Stimulated activated CD8-positive, alpha-beta memory T cell treated with anti-CD3 and anti-CD28 coated beads, Interleukin-4, amount 100 ng/mL, for 48 hours (primary cell): ENCODE results near the gene MAP7D2.

ENCODE experiments used
- DNase-seq: peaks from one replicate; pipeline ENCODE4 v3.0.0-alpha.2; 2020

MAP7D2 gene

GRCh38 chrX:19964017-19964710 is 152.5 kb downstream of the MAP7D2 start:
- DNase-seq = peak; percentile 43

DNA sequence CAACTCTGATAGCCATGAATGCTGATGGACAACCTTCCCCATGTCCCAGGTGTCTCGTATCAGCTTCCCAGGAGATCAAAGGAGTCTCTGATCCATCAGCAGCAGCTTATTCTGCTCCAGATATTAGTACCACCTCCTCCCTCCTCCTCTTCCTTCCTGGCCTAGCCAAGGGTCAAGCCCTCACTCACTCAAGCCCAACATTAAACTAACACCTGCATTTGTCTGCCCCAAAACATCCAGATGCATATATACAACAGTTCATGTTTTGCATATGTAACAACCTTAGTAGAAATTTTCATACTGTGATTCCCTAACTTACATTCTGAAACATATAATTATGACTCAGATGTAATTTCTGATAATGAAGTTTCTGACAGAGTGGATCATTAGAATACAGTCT is 155.8 kb downstream of the MAP7D2 start:
- no peak for DNase-seq

DNA sequence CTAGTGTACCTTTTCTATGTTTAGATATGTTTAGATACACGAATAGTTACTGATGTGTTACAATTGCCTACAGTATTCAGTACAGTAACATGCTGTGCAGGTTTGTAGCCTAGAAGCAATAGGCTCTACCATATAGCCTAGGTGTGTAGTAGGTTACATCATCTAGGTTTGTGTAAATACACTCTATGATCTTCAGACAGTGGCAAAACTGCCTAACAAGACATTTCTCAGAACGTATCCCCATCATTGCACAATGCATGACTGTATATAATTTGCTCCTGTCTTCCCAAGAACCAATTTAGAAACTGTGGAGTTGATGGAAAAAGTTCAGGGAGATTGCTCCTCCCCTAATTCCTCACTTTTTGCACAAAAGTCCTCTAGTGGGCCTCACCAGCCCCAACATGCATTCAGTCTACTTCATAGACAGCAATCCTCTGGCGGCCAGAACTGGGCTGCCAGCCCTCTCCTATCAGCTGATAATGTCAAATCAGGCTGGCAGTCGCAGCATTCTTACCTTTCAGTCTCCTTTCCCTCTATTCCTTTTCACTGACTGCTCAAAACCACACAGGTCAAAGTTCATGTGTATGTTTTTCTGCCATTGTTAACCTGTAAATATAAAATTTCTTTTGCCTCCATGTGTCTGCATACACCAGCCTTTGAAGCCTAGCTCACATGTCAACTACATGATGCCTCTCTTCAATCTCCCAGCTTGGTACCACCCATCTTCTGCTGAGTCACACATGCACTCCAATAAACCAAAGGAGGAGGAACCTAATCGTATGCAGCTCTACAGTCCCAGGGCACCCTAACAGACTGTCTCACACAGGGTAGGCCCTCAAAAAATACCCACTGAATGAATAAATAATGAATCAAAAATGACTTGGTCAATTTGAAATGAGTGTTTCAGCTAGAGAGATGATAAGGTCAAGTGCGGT is 157.9 kb downstream of the MAP7D2 start:
- DNase-seq = no peak

GRCh38 chrX:19956923-19957322 is 159.8 kb downstream of the MAP7D2 start:
- no peak for DNase-seq
